ENCODE results near the gene NPTN. TPM values are rescaled to one million over a fixed set of nuclear protein-coding genes. Genes with fewer than 3 reads are reported as not detected.

The NPTN gene
- polyA plus RNA-seq, 2 of the 4 experiments (the other 2 are of a cell fraction) = 150 to 201 TPM

- no peak for DNase-seq (ENCODE audit: low read depth in 1 of 2, low spot score in 1 of 2)
- H3K9me3 ChIP-seq = no peaks in the 10 kb centered on the region
- ChIA-PET POLR2A (no interaction called here), CTCF (interaction anchor here (0.9 kb wide), 1 partner anchor 11 kb away, joined by 3 read pairs; no protein-coding TSS in a partner anchor)
- 85% methylated on average over 2 of the region's 2 CpGs for WGBS (ENCODE audit: missing lambda C conversion rate)
- H3K4me3 ChIP-seq = no peak overlapping the region
- TF ChIP-seq FOSL2 (IDR thresholded peaks at IDR 0.05) (no peak), FOSL2 (CRISPR knock-in tag; IDR thresholded peaks at IDR 0.05) (no peak), RNF2 (IDR thresholded peaks at IDR 0.05; ENCODE audit: borderline replicate concordance, low read depth) (no peak), FOSB (CRISPR knock-in tag; IDR thresholded peaks at IDR 0.05) (no peak), TFCP2L1 (CRISPR knock-in tag; IDR thresholded peaks at IDR 0.05) (no peak), EHMT2 (IDR thresholded peaks at IDR 0.05; ENCODE audit: low read depth) (no peak), RCOR1 (IDR thresholded peaks at IDR 0.05; ENCODE audit: low read depth, low read length) (no peak), CBX2 (IDR thresholded peaks at IDR 0.05; ENCODE audit: borderline replicate concordance, low read depth) (no peak), PBX3 (IDR thresholded peaks at IDR 0.05) (no peak), USF2 (IDR thresholded peaks at IDR 0.05) (no peak), JUN (IDR thresholded peaks at IDR 0.05) (no peak), CHD2 (IDR thresholded peaks at IDR 0.05; ENCODE audit: low read length, partially characterized antibody) (no peak)
- TF ChIP-seq, protein P1, sequence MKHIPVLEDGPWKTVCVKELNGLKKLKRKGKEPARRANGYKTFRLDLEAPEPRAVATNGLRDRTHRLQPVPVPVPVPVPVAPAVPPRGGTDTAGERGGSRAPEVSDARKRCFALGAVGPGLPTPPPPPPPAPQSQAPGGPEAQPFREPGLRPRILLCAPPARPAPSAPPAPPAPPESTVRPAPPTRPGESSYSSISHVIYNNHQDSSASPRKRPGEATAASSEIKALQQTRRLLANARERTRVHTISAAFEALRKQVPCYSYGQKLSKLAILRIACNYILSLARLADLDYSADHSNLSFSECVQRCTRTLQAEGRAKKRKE (CRISPR knock-in tag; IDR thresholded peaks at IDR 0.05; ENCODE audit: low read depth) = no peak
- ATAC-seq = no peak
- no peak for FAIRE-seq
- no peak overlapping the region for H3K4me2 ChIP-seq
- H3K4me1 ChIP-seq = peaks cover 26% of the 10 kb centered on the region
- no peak overlapping the region for H3K27ac ChIP-seq
These were observed 95.1 kb downstream of the NPTN start for GRCh38 chr15:73538123-73538522.

DNA sequence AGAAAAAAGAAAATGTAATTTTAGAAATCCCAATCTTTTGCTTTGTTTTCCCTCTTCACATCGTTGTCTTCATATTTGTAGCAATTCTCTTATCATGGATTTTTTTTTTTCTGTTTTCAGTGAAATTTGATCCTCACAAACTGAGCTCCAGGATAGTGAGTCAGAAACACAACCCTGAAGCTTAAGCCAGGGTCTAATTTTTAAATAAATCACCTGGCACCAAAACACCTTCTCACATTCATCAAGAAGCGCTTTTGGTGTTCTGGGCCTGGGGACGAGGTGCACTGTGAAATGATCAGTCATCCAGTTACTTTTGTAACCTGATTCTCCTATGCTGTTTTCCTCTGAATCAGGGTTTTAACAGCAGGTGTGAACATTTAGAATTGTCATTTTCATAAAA lies 102.5 kb downstream of the NPTN start:
- ChIA-PET CTCF (interaction anchor here (0.7 to 2.2 kb wide), 7 partner anchors 10 to 225 kb away, joined by 3 to 9 read pairs (median 4); no protein-coding TSS in a partner anchor), POLR2A (no interaction called here)
- 57% methylated on average over 3 of the region's 3 CpGs for WGBS (ENCODE audit: missing lambda C conversion rate)
- Histone ChIP-seq H3K4me1 (no peaks in the 10 kb centered on the region), H3K4me3 (no peak overlapping the region), H3K9me3 (no peaks in the 10 kb centered on the region), H3K4me2 (no peak overlapping the region), H3K27ac (no peak overlapping the region)
- ATAC-seq = no peak
- no peak for TF ChIP-seq BHLHE40 (IDR thresholded peaks at IDR 0.05; ENCODE audit: low read depth, low read length)
- no peak for FAIRE-seq
- DNase-seq (ENCODE audit: low read depth in 1 of 2, low spot score in 1 of 2) = no peak

- H3K4me2 ChIP-seq = no peak overlapping the region
- no peak for ATAC-seq
- no peak for DNase-seq (ENCODE audit: low read depth in 1 of 2, low spot score in 1 of 2)
- FAIRE-seq = peak; percentile 18
- no peaks in the 10 kb centered on the region for H3K9me3 ChIP-seq
- H3K4me3 ChIP-seq = no peak overlapping the region
- WGBS (ENCODE audit: missing lambda C conversion rate) = 74% methylated on average over 2 of the region's 2 CpGs
- TF ChIP-seq EHMT2 (IDR thresholded peaks at IDR 0.05; ENCODE audit: low read depth) = no peak
- TF ChIP-seq MAFK (IDR thresholded peaks at IDR 0.05; ENCODE audit: partially characterized antibody) = peak; percentile 48
- no peaks in the 10 kb centered on the region for H3K4me1 ChIP-seq
- no peak overlapping the region for H3K27ac ChIP-seq
- CTCF ChIA-PET = interaction anchor here (0.5 to 1.5 kb wide), 3 partner anchors 10 to 102 kb away, joined by 3 read pairs; no protein-coding TSS in a partner anchor
- POLR2A ChIA-PET = no interaction called here
These were observed 105.6 kb downstream of the NPTN start for GRCh38 chr15:73527598-73527997.

GRCh38 chr15:73524919-73525318 lies 108.3 kb downstream of the NPTN start:
- WGBS (ENCODE audit: missing lambda C conversion rate) = 31% methylated on average over 1 of the region's 1 CpG
- Histone ChIP-seq H3K4me2 (no peak overlapping the region), H3K27ac (no peak overlapping the region), H3K4me3 (no peak overlapping the region), H3K4me1 (no peaks in the 10 kb centered on the region), H3K9me3 (no peaks in the 10 kb centered on the region)
- FAIRE-seq (no peak), ATAC-seq (no peak), DNase-seq (ENCODE audit: low read depth in 1 of 2, low spot score in 1 of 2) (no peak)
- TF ChIP-seq POLR2AphosphoS2 (conservative IDR thresholded peaks at IDR 0.05; ENCODE audit: low read length) = no peak
- TF ChIP-seq JUN (IDR thresholded peaks at IDR 0.05) = no peak
- TF ChIP-seq TP53 (CRISPR knock-in tag; IDR thresholded peaks at IDR 0.05) = no peak
- no peak for TF ChIP-seq RAD21 (conservative IDR thresholded peaks at IDR 0.05 in 1 of 2, IDR thresholded peaks at IDR 0.05 in 1 of 2)
- no peak for TF ChIP-seq RFX5 (IDR thresholded peaks at IDR 0.05)
- no peak for TF ChIP-seq SMC3 (IDR thresholded peaks at IDR 0.05)
- TF ChIP-seq CEBPB (IDR thresholded peaks at IDR 0.05) = no peak
- TF ChIP-seq, protein P2, sequence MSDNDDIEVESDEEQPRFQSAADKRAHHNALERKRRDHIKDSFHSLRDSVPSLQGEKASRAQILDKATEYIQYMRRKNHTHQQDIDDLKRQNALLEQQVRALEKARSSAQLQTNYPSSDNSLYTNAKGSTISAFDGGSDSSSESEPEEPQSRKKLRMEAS (IDR thresholded peaks at IDR 0.05) = no peak
- no peak for TF ChIP-seq CHD2 (IDR thresholded peaks at IDR 0.05; ENCODE audit: low read length, partially characterized antibody)
- POLR2A ChIA-PET = no interaction called here
- CTCF ChIA-PET = interaction anchor here (1.6 kb wide), 1 partner anchor 112 kb away, joined by 5 read pairs; no protein-coding TSS in a partner anchor

Data from A549 (cell line).